Right atrium auricular region (tissue), 2 donors: ENCODE data around the gene TNPO3. TPM values are rescaled to one million over a fixed set of nuclear protein-coding genes. Genes with fewer than 3 reads are reported as not detected.

ENCODE experiments used
- DNase-seq: peaks from one replicate; pipeline ENCODE4 v3.0.0-alpha.2; 2019; ENCODE audit warnings: low spot score
- H3K27ac ChIP-seq, 2 donors: fragments of 200-600 bp; sonication (generic); 1 replicate in 1 of 2; 2 replicates in 1 of 2; pipeline ENCODE4 v1.5.1; 2016 to 2019
- H3K27me3 ChIP-seq, 2 donors: fragments of 200-600 bp; sonication (generic); one replicate each; pipeline versions ENCODE4 v1.5.1 to v1.6.0; 2017 to 2019
- H3K36me3 ChIP-seq: fragments of 200-600 bp; sonication (generic); one replicate; pipeline ENCODE4 v1.5.1; 2016
- H3K4me1 ChIP-seq, 2 donors: fragments of 200-600 bp; sonication (generic); one replicate each; pipeline versions ENCODE4 v1.5.1 to v1.6.0; 2017 to 2019
- H3K4me3 ChIP-seq, 2 donors: fragments of 200-600 bp; sonication (generic); 1 replicate in 1 of 2; 2 replicates in 1 of 2; pipeline ENCODE4 v1.5.1; 2017 to 2019; ENCODE audit warnings: mild to moderate bottlenecking in 1 of 2, moderate library complexity in 1 of 2
- H3K9me3 ChIP-seq, 2 donors: fragments of 200-600 bp; sonication (generic); one replicate each; pipeline ENCODE4 v1.5.1; 2019
- total RNA-seq, 2 donors: library from RNA; depleted of rRNA; stranded (reverse); fragments of >200 nt; gene quantifications; one replicate each; pipeline ENCODE4 v1.1.0, GENCODE V29; 2016
- TF ChIP-seq, protein P1 (sequence below), 2 donors: fragments of 200-600 bp; sonication (generic); IDR thresholded peaks; one replicate each; pipeline ENCODE4 v1.5.1; 2019; ENCODE audit warnings: antibody characterized with exemption in 2 of 2

Gene TNPO3
- total RNA-seq, 2 donors from 2014 or later = 23.5 to 23.6 TPM

DNA sequence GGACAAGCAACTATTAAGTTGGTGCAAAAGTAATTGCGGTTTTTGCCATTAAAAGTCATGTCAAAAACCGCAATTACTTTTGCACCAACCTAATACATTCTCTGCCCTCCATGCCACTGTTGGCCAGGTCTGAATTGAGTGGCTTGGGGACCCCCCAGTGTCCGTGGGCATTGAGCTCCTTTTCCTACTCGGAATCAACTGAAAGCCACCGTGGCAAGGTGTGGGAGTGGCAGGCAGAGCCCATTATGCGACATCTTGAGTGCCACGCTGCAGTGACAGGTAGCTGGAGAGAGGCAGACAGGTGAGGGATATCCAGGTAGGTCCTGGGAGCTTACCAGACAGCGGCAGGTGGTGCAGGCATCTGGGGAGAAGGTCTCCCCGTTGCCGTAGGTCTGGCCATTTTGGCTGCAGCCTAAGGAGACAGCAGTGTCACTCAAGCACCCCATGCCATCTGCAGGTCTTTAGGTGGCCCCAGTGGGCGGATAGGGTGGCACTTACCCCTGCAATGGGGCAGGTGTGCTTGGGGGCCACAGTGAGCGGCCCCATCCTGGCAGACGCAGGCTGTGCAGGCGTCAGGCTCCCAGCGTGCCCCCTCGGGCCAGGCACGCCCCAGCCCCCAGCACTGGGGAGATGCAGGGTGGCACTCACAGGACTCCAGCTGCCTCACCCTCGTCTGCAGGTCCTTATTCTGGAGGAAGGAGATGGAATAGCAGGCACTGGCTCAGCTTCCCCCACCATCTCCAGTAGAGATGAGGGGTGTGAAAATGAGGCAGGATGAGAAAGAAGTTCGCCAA is 147.9 kb downstream of the TNPO3 start:
- H3K4me1 ChIP-seq = peaks cover 0 to 15% of the 10 kb centered on the region in 2 donors
- DNase-seq = no peak
- TF ChIP-seq, protein P1, sequence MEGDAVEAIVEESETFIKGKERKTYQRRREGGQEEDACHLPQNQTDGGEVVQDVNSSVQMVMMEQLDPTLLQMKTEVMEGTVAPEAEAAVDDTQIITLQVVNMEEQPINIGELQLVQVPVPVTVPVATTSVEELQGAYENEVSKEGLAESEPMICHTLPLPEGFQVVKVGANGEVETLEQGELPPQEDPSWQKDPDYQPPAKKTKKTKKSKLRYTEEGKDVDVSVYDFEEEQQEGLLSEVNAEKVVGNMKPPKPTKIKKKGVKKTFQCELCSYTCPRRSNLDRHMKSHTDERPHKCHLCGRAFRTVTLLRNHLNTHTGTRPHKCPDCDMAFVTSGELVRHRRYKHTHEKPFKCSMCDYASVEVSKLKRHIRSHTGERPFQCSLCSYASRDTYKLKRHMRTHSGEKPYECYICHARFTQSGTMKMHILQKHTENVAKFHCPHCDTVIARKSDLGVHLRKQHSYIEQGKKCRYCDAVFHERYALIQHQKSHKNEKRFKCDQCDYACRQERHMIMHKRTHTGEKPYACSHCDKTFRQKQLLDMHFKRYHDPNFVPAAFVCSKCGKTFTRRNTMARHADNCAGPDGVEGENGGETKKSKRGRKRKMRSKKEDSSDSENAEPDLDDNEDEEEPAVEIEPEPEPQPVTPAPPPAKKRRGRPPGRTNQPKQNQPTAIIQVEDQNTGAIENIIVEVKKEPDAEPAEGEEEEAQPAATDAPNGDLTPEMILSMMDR (IDR thresholded peaks at IDR 0.05) = no peak
- no peaks in the 10 kb centered on the region for H3K9me3 ChIP-seq
- peaks cover 4 to 8% of the 10 kb centered on the region in 2 donors for H3K27me3 ChIP-seq
- H3K4me3 ChIP-seq = no peak overlapping the region
- H3K27ac ChIP-seq = no peak overlapping the region
- no peaks in the 10 kb centered on the region for H3K36me3 ChIP-seq

DNA sequence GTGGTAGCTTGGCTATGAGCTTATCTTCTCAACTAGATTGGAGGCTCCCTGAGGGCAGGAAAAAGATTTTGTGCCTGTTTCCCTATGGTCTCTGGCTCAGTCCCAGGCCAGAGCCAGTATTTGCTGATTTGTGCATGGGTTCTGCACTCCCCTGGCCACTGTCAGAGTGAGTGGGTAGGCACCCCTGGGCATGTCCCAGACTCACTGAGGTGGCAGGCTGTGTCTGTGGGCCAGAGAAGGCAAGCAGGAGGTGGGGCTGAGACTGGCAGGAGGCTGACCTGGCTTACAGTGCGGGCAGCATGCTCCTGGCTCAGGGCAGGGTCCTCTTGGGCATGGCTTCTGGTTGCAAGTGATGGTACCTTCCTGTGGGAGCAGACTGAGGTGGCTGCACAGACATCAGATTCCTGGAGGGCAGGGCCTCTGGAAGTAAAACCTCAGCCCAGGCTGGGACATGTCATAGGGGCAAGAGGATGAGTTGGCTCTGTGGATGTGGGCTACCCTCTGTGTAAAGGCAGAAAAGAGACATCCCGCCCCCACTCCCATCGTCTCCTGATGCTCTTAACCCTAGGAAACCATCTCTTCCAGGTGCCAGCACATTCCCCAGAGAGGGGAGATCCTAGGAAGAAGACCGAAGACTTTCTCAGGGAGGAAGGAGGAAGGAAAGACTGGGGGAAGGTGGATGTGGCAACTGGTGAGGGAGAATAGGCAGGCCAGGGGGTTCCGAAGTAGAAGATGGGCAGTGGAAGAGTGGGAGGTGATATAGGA is 148.7 kb downstream of the TNPO3 start:
- no peak for DNase-seq
- Histone ChIP-seq H3K27me3 (peaks cover 4 to 8% of the 10 kb centered on the region in 2 donors), H3K9me3 (no peaks in the 10 kb centered on the region), H3K4me1 (peaks cover 0 to 15% of the 10 kb centered on the region in 2 donors), H3K27ac (no peak overlapping the region), H3K36me3 (no peaks in the 10 kb centered on the region), H3K4me3 (no peak overlapping the region)
- TF ChIP-seq, protein P1 (IDR thresholded peaks at IDR 0.05) = no peak

DNA sequence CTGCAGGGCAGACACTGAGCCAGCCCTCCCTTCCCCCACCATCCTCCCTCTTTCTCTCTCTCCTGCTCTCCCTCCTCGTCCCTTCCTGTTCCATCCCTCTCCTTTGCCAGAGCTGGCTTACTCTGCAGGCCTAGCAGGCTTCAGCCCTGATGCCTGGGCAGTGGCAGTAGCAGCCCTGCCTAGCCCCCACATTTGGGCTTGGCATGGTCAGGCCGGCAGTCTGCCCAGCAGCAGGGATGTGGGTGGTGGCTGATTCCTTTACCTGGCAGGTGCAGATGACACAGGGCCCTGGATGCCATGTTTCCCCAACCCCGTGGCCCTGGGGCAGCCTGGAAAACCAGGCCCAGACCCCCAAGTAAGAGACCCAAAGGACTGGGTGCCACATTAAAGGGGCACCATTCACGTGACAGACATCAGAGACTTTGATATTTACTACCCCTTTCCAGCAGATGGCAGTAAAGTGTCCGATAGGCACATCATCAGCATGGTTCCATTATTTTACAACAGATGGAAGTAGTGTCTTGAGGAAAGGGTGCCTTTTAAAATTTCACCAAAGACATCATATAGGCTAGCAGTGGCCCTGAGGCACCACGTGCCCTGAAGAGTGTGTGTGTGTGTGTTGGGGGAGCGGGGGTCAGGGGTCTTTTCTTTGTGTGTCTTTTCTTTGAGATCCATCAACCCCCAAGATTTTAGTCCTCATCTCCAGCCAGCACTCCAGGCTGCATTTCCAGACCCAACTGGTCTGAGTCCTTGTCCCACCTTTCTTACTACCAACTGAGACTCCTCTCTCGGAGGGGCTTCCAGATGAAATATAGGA is 150.3 kb downstream of the TNPO3 start:
- TF ChIP-seq, protein P1 (IDR thresholded peaks at IDR 0.05) = peak; percentile 28 to 67
- Histone ChIP-seq H3K9me3 (no peaks in the 10 kb centered on the region), H3K27ac (no peak overlapping the region), H3K4me3 (no peak overlapping the region), H3K36me3 (no peaks in the 10 kb centered on the region), H3K4me1 (peaks cover 0 to 2% of the 10 kb centered on the region in 2 donors), H3K27me3 (no peaks in the 10 kb centered on the region)
- no peak for DNase-seq

Other genes with a start within 250 kb of the TNPO3 start
- gene FLNC, start 224.7 kb downstream of the TNPO3 start, total RNA-seq = 100 to 1,000 TPM; 215 to 646 TPM
- 100 to 1,000 TPM; 121 TPM for gene ATP6V1F, start 192.3 kb downstream of the TNPO3 start, total RNA-seq
- not detected for gene KCP, start 144.4 kb downstream of the TNPO3 start, total RNA-seq
- 1 to 10 TPM; 2.7 to 4.4 TPM for gene IRF5, start 117.2 kb downstream of the TNPO3 start, total RNA-seq
- gene TSPAN33, start 89.6 kb upstream of the TNPO3 start, total RNA-seq = 10 to 100 TPM in 1 of 2 donors, 1 to 10 TPM in 1; 9.8 to 11.1 TPM
- gene SMO, start 133.5 kb upstream of the TNPO3 start, total RNA-seq = 1 to 10 TPM; 4.7 to 9.9 TPM
- 1 to 10 TPM; 5.6 to 6.5 TPM for gene AHCYL2, start 169.9 kb upstream of the TNPO3 start, total RNA-seq